ACC112 (cell line): ENCODE measurements around the gene INO80C.

Experiments
- H2AFZ ChIP-seq: fragments of 200-600 bp; sonication (generic); one replicate; pipeline ENCODE4 v1.6.0; 2017; ENCODE audit warnings: antibody characterized with exemption, low read length; ENCODE audit not compliant: unreplicated experiment
- H3K27ac ChIP-seq: fragments of 200-600 bp; sonication (generic); 2 replicates; pipeline ENCODE4 v1.5.1; 2014; ENCODE audit warnings: low read depth, mild to moderate bottlenecking, antibody characterized with exemption, low read length, moderate library complexity
- H3K27me3 ChIP-seq: fragments of 200-600 bp; sonication (generic); 2 replicates; pipeline ENCODE4 v1.6.1; 2014; ENCODE audit warnings: mild to moderate bottlenecking, antibody characterized with exemption, low read length, moderate library complexity, mixed read lengths; ENCODE audit not compliant: insufficient read depth
- H3K36me3 ChIP-seq: fragments of 200-600 bp; sonication (generic); 2 replicates; pipeline ENCODE4 v1.6.1; 2016; ENCODE audit warnings: mild to moderate bottlenecking, antibody characterized with exemption, low read length, moderate library complexity, mixed read lengths; ENCODE audit not compliant: insufficient read depth
- H3K4me1 ChIP-seq: fragments of 200-600 bp; sonication (generic); one replicate; pipeline ENCODE4 v1.6.1; 2016; ENCODE audit warnings: low read length, mixed read lengths; ENCODE audit not compliant: insufficient read depth, unreplicated experiment, control insufficient read depth
- H3K4me3 ChIP-seq: fragments of 200-600 bp; sonication (generic); 2 replicates; pipeline ENCODE4 v1.5.1; 2014; ENCODE audit warnings: mild to moderate bottlenecking, low read depth, low read length
- H3K79me2 ChIP-seq: fragments of 200-600 bp; sonication (generic); one replicate; pipeline ENCODE4 v1.6.0; 2016; ENCODE audit warnings: low read length; ENCODE audit not compliant: control insufficient read depth, unreplicated experiment, insufficient read depth

INO80C gene

GRCh38 chr18:35443847-35444246, 53.9 kb downstream of the INO80C start:
- H3K4me3 ChIP-seq = no peak overlapping the region
- peaks cover 7% of the 10 kb centered on the region for H3K4me1 ChIP-seq
- H3K27ac ChIP-seq = no peak overlapping the region
- no peaks in the 10 kb centered on the region for H3K27me3 ChIP-seq
- H2AFZ ChIP-seq = no peak overlapping the region
- no peaks in the 10 kb centered on the region for H3K79me2 ChIP-seq
- no peaks in the 10 kb centered on the region for H3K36me3 ChIP-seq

GRCh38 chr18:35443434-35443833, 54.3 kb downstream of the INO80C start:
- Histone ChIP-seq H3K4me1 (peaks cover 12% of the 10 kb centered on the region), H3K4me3 (no peak overlapping the region), H3K79me2 (no peaks in the 10 kb centered on the region), H3K27ac (no peak overlapping the region), H2AFZ (no peak overlapping the region), H3K36me3 (no peaks in the 10 kb centered on the region), H3K27me3 (no peaks in the 10 kb centered on the region)

GRCh38 chr18:35442701-35443100, 55.1 kb downstream of the INO80C start:
- Histone ChIP-seq H3K36me3 (no peaks in the 10 kb centered on the region), H3K27ac (no peak overlapping the region), H3K79me2 (no peaks in the 10 kb centered on the region), H3K27me3 (no peaks in the 10 kb centered on the region), H3K4me1 (peaks cover 19% of the 10 kb centered on the region), H2AFZ (peak overlapping the region; percentile 55), H3K4me3 (no peak overlapping the region)

GRCh38 chr18:35441857-35442595, 55.7 kb downstream of the INO80C start:
- H3K79me2 ChIP-seq = no peaks in the 10 kb centered on the region
- H3K36me3 ChIP-seq = no peaks in the 10 kb centered on the region
- H3K27me3 ChIP-seq = no peaks in the 10 kb centered on the region
- no peak overlapping the region for H3K4me3 ChIP-seq
- H3K4me1 ChIP-seq = peaks cover 26% of the 10 kb centered on the region
- H3K27ac ChIP-seq = no peak overlapping the region
- no peak overlapping the region for H2AFZ ChIP-seq

- Histone ChIP-seq H3K4me3 (no peak overlapping the region), H3K27ac (peak overlapping the region; percentile 55), H3K36me3 (no peaks in the 10 kb centered on the region), H3K4me1 (peaks cover 38% of the 10 kb centered on the region), H3K27me3 (no peaks in the 10 kb centered on the region), H3K79me2 (no peaks in the 10 kb centered on the region), H2AFZ (peak overlapping the region; percentile 64)
Observed at GRCh38 chr18:35438480-35439234, 59.1 kb downstream of the INO80C start.

GRCh38 chr18:35437836-35438235, 59.9 kb downstream of the INO80C start:
- Histone ChIP-seq H3K36me3 (no peaks in the 10 kb centered on the region), H3K27me3 (no peaks in the 10 kb centered on the region), H3K79me2 (no peaks in the 10 kb centered on the region), H3K27ac (peak overlapping the region; percentile 90), H3K4me3 (no peak overlapping the region), H3K4me1 (peaks cover 41% of the 10 kb centered on the region), H2AFZ (peak overlapping the region; percentile 64)

GRCh38 chr18:35436076-35436649, 61.6 kb downstream of the INO80C start:
- peaks cover 49% of the 10 kb centered on the region for H3K4me1 ChIP-seq

GRCh38 chr18:35435401-35435800, 62.4 kb downstream of the INO80C start:
- Histone ChIP-seq H3K4me3 (peak overlapping the region; percentile 6; the same call in 1 of the 2 replicates), H2AFZ (peak overlapping the region; percentile 27), H3K79me2 (no peaks in the 10 kb centered on the region), H3K27me3 (no peaks in the 10 kb centered on the region), H3K27ac (peak overlapping the region; percentile 90), H3K4me1 (peaks cover 56% of the 10 kb centered on the region), H3K36me3 (no peaks in the 10 kb centered on the region)

More at GRCh38 chr18:35436076-35436649, 61.6 kb downstream of the INO80C start:
- H2AFZ ChIP-seq = no peak overlapping the region
- H3K27me3 ChIP-seq = no peaks in the 10 kb centered on the region
- H3K27ac ChIP-seq = peak overlapping the region; percentile 90
- no peak overlapping the region for H3K4me3 ChIP-seq
- H3K36me3 ChIP-seq = no peaks in the 10 kb centered on the region
- no peaks in the 10 kb centered on the region for H3K79me2 ChIP-seq

- peak overlapping the region; percentile 21 for H2AFZ ChIP-seq
- H3K36me3 ChIP-seq = no peaks in the 10 kb centered on the region
- no peaks in the 10 kb centered on the region for H3K79me2 ChIP-seq
- no peaks in the 10 kb centered on the region for H3K27me3 ChIP-seq
- H3K4me1 ChIP-seq = peaks cover 46% of the 10 kb centered on the region
- peak overlapping the region; percentile 81 for H3K27ac ChIP-seq
- no peak overlapping the region for H3K4me3 ChIP-seq
Observed at GRCh38 chr18:35432565-35433001, 65.2 kb downstream of the INO80C start.

- Histone ChIP-seq H3K36me3 (no peaks in the 10 kb centered on the region), H3K27ac (peak overlapping the region; percentile 81), H3K27me3 (no peaks in the 10 kb centered on the region), H2AFZ (peak overlapping the region; percentile 52), H3K4me1 (peaks cover 33% of the 10 kb centered on the region), H3K4me3 (no peak overlapping the region), H3K79me2 (no peaks in the 10 kb centered on the region)
Observed at GRCh38 chr18:35431374-35431741, 66.4 kb downstream of the INO80C start.
